Mesenchymal stem cell (in vitro differentiated cells and primary cell): ENCODE data around the gene MORC2.

Source experiments
- DNase-seq: peaks from one replicate; pipeline ENCODE4 v3.0.0-alpha.2; 2013
- H2AFZ ChIP-seq: one replicate; pipeline ENCODE4 v1.6.1; 2013; ENCODE audit warnings: low read depth, mild to moderate bottlenecking, control low read depth, inconsistent platforms, low read length, moderate library complexity
- H2AK5ac ChIP-seq: 2 replicates; pipeline ENCODE4 v1.6.1; 2013; ENCODE audit warnings: low read length, moderate library complexity, mild to moderate bottlenecking, inconsistent platforms; ENCODE audit not compliant: severe bottlenecking
- H2BK120ac ChIP-seq: one replicate; pipeline ENCODE4 v1.6.1; 2013; ENCODE audit warnings: low read depth, mild to moderate bottlenecking, inconsistent platforms, low read length, moderate library complexity
- H2BK12ac ChIP-seq, 2 experiments: one replicate each; pipeline ENCODE4 v1.6.1; 2013; ENCODE audit warnings: inconsistent platforms in 2 of 2, low read length in 2 of 2, mild to moderate bottlenecking in 2 of 2, moderate library complexity in 2 of 2, control low read depth in 1 of 2
- H2BK15ac ChIP-seq: one replicate; pipeline ENCODE4 v1.6.1; 2013; ENCODE audit warnings: mild to moderate bottlenecking, low read depth, inconsistent platforms; ENCODE audit not compliant: poor library complexity, severe bottlenecking
- H2BK5ac ChIP-seq: 2 replicates; pipeline ENCODE4 v1.6.1; 2013; ENCODE audit warnings: low read depth, mild to moderate bottlenecking, low read length, control low read depth, inconsistent platforms; ENCODE audit not compliant: poor library complexity, severe bottlenecking
- H3K14ac ChIP-seq, 2 experiments: one replicate each; pipeline ENCODE4 v1.6.1; 2013; ENCODE audit warnings: inconsistent platforms in 2 of 2, low read length in 2 of 2, control low read depth in 1 of 2, mild to moderate bottlenecking in 1 of 2, moderate library complexity in 1 of 2
- H3K18ac ChIP-seq, 2 experiments: one replicate each; pipeline ENCODE4 v1.6.1; 2013; ENCODE audit warnings: inconsistent platforms in 2 of 2, low read length in 2 of 2, control low read depth in 1 of 2, low read depth in 1 of 2, mild to moderate bottlenecking in 1 of 2
- H3K23ac ChIP-seq, 2 experiments: one replicate each; pipeline ENCODE4 v1.6.1; 2013; ENCODE audit warnings: inconsistent platforms in 2 of 2, low read length in 2 of 2, mild to moderate bottlenecking in 2 of 2, moderate library complexity in 2 of 2, control low read depth in 1 of 2
- H3K27ac ChIP-seq: 2 replicates; pipeline ENCODE4 v1.5.1; 2013; ENCODE audit warnings: mild to moderate bottlenecking, moderate library complexity, low read length, control low read depth, inconsistent platforms; ENCODE audit not compliant: poor library complexity, severe bottlenecking
- H3K27me3 ChIP-seq, 2 experiments: 2 replicates each; pipeline versions ENCODE4 v1.6.1 to v1.7.0; 2013; ENCODE audit warnings: low read length in 2 of 2, mild to moderate bottlenecking in 2 of 2, moderate library complexity in 2 of 2, control low read depth in 1 of 2, inconsistent platforms in 1 of 2; ENCODE audit not compliant: control insufficient read depth in 1 of 2, insufficient read depth in 1 of 2
- H3K36me3 ChIP-seq, 2 experiments: 2 replicates each; pipeline versions ENCODE4 v1.6.1 to v1.7.0; 2013; ENCODE audit warnings: low read length in 2 of 2, control low read depth in 1 of 2, inconsistent platforms in 1 of 2, low read depth in 1 of 2, mild to moderate bottlenecking in 1 of 2; ENCODE audit not compliant: insufficient read depth in 2 of 2, control insufficient read depth in 1 of 2
- H3K4ac ChIP-seq, 2 experiments: one replicate each; pipeline ENCODE4 v1.6.1; 2013; ENCODE audit warnings: inconsistent platforms in 2 of 2, low read length in 2 of 2, mild to moderate bottlenecking in 2 of 2, moderate library complexity in 2 of 2, control low read depth in 1 of 2, low read depth in 1 of 2
- H3K4me1 ChIP-seq: 2 replicates; pipeline ENCODE4 v1.6.1; 2013; ENCODE audit warnings: low read depth, low read length, control low read depth; ENCODE audit not compliant: control insufficient read depth, insufficient read depth
- H3K4me2 ChIP-seq: 2 replicates; pipeline ENCODE4 v1.6.1; 2013; ENCODE audit warnings: low read length, mild to moderate bottlenecking, inconsistent platforms; ENCODE audit not compliant: poor library complexity, severe bottlenecking
- H3K4me3 ChIP-seq, 2 experiments: 2 replicates each; pipeline versions ENCODE4 v1.5.1 to v1.7.0; 2013; ENCODE audit warnings: low read length in 2 of 2, mild to moderate bottlenecking in 2 of 2, control low read depth in 1 of 2, low read depth in 1 of 2; ENCODE audit not compliant: insufficient read depth in 1 of 2
- H3K79me1 ChIP-seq: replicated peaks from 2 replicates; pipeline ENCODE4 v1.6.1; 2013; ENCODE audit warnings: mild to moderate bottlenecking, control low read depth, low read length, inconsistent platforms; ENCODE audit not compliant: poor library complexity, severe bottlenecking
- H3K9ac ChIP-seq: 2 replicates; pipeline ENCODE4 v1.7.0; 2013; ENCODE audit warnings: mild to moderate bottlenecking, low read length, moderate library complexity
- H3K9me3 ChIP-seq: 2 replicates; pipeline ENCODE4 v1.7.0; 2013; ENCODE audit warnings: mild to moderate bottlenecking, low read length; ENCODE audit not compliant: control insufficient read depth
- H4K8ac ChIP-seq: one replicate; pipeline ENCODE4 v1.6.1; 2013; ENCODE audit warnings: inconsistent platforms, mild to moderate bottlenecking, low read length, moderate library complexity
- H4K91ac ChIP-seq: one replicate; pipeline ENCODE4 v1.6.1; 2013; ENCODE audit warnings: mild to moderate bottlenecking, low read length, inconsistent platforms
- WGBS: methylation state at CpG from one replicate; pipeline ENCODE4 v1.1.7; 2013; ENCODE audit warnings: mixed read lengths; 5-methylcytosine and 5-hydroxymethylcytosine counted together

The MORC2 gene

GRCh38 chr22:30906946-30907345 is 61.6 kb downstream of the MORC2 start:
- H3K4me2 ChIP-seq: no peak overlapping the region
- DNase-seq: no peak
- no peak overlapping the region for H4K91ac ChIP-seq
- H3K18ac ChIP-seq: no peak overlapping the region
- no peak overlapping the region for H3K9ac ChIP-seq
- no peaks in the 10 kb centered on the region for H3K79me1 ChIP-seq
- no peak overlapping the region for H2AK5ac ChIP-seq
- H2BK120ac ChIP-seq: no peak overlapping the region
- H2BK15ac ChIP-seq: no peak overlapping the region
- H3K23ac ChIP-seq: no peak overlapping the region
- WGBS: 88% methylated on average over 1 of the region's 1 CpG
- no peaks in the 10 kb centered on the region for H3K9me3 ChIP-seq
- no peak overlapping the region for H2AFZ ChIP-seq
- no peak overlapping the region for H3K27ac ChIP-seq
- no peaks in the 10 kb centered on the region for H3K27me3 ChIP-seq
- no peak overlapping the region for H3K14ac ChIP-seq
- no peak overlapping the region for H2BK5ac ChIP-seq
- H3K36me3 ChIP-seq: peaks cover 19 to 28% of the 10 kb centered on the region in 2 experiments
- no peak overlapping the region for H2BK12ac ChIP-seq
- H4K8ac ChIP-seq: no peak overlapping the region
- no peak overlapping the region for H3K4ac ChIP-seq
- no peaks in the 10 kb centered on the region for H3K4me1 ChIP-seq
- no peak overlapping the region for H3K4me3 ChIP-seq

GRCh38 chr22:30906411-30906810 is 62.2 kb downstream of the MORC2 start:
- H3K4me3 ChIP-seq: no peak overlapping the region
- no peak overlapping the region for H4K91ac ChIP-seq
- no peak overlapping the region for H3K23ac ChIP-seq
- H2BK120ac ChIP-seq: no peak overlapping the region
- no peaks in the 10 kb centered on the region for H3K4me1 ChIP-seq
- H3K27me3 ChIP-seq: no peaks in the 10 kb centered on the region
- DNase-seq: no peak
- H2BK15ac ChIP-seq: no peak overlapping the region
- H3K79me1 ChIP-seq: no peaks in the 10 kb centered on the region
- H3K27ac ChIP-seq: no peak overlapping the region
- H3K4ac ChIP-seq: no peak overlapping the region
- H2AK5ac ChIP-seq: no peak overlapping the region
- H3K9ac ChIP-seq: no peak overlapping the region
- H3K4me2 ChIP-seq: no peak overlapping the region
- H2BK5ac ChIP-seq: no peak overlapping the region
- H3K18ac ChIP-seq: no peak overlapping the region
- H2AFZ ChIP-seq: no peak overlapping the region
- 96% methylated on average over 9 of the region's 9 CpGs for WGBS
- no peak overlapping the region for H3K14ac ChIP-seq
- H4K8ac ChIP-seq: no peak overlapping the region
- peaks cover 19 to 28% of the 10 kb centered on the region in 2 experiments for H3K36me3 ChIP-seq
- no peak overlapping the region for H2BK12ac ChIP-seq
- no peaks in the 10 kb centered on the region for H3K9me3 ChIP-seq

- H3K9me3 ChIP-seq: no peaks in the 10 kb centered on the region
- no peak overlapping the region for H2AK5ac ChIP-seq
- H3K79me1 ChIP-seq: no peaks in the 10 kb centered on the region
- H3K4me1 ChIP-seq: no peaks in the 10 kb centered on the region
- H3K4ac ChIP-seq: no peak overlapping the region
- no peak overlapping the region for H2BK12ac ChIP-seq
- H4K8ac ChIP-seq: no peak overlapping the region
- H3K36me3 ChIP-seq: peaks cover 19 to 30% of the 10 kb centered on the region in 2 experiments
- H3K4me2 ChIP-seq: no peak overlapping the region
- DNase-seq: no peak
- H2BK120ac ChIP-seq: no peak overlapping the region
- no peak overlapping the region for H3K23ac ChIP-seq
- no peak overlapping the region for H3K14ac ChIP-seq
- H3K27me3 ChIP-seq: no peaks in the 10 kb centered on the region
- H3K18ac ChIP-seq: no peak overlapping the region
- no peak overlapping the region for H4K91ac ChIP-seq
- H2AFZ ChIP-seq: no peak overlapping the region
- no peak overlapping the region for H3K9ac ChIP-seq
- WGBS: 97% methylated on average over 39 of the region's 49 CpGs
- H3K27ac ChIP-seq: no peak overlapping the region
- no peak overlapping the region for H2BK15ac ChIP-seq
- H2BK5ac ChIP-seq: no peak overlapping the region
- no peak overlapping the region for H3K4me3 ChIP-seq
Measured at GRCh38 chr22:30905696-30906341, 62.8 kb downstream of the MORC2 start.

DNA sequence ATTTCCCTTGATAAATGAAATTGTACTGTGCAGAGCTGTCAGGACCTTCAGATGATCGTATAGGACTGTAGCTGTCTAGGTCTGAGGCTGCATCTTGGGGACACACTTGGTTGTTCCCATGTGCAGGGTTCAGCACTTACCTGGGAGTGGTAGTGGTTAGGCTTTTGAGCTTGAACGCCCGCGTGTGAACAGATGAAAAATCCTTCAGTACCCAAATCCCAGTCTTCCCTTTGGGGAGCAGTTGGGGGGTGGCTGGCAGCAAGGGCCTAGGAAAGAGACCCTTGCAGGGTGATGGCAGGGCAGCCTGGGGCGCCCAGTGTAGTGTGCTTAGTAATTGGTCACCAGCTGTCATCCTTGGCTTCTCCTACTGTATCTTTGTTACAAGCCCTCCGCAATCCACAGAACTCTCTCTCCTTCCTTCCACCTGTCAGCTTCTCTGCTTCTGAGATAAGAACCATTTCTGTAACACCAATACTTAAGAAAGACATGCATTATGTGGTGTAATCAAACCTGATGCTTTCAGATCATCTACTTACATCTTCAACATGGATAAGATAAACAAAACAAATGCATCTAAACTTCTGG is 64.6 kb downstream of the MORC2 start:
- H3K27ac ChIP-seq: no peak overlapping the region
- no peak overlapping the region for H3K4ac ChIP-seq
- H2BK120ac ChIP-seq: no peak overlapping the region
- H3K4me2 ChIP-seq: no peak overlapping the region
- H2BK5ac ChIP-seq: no peak overlapping the region
- no peak overlapping the region for H4K91ac ChIP-seq
- WGBS: 95% methylated on average over 2 of the region's 6 CpGs
- H4K8ac ChIP-seq: no peak overlapping the region
- no peaks in the 10 kb centered on the region for H3K79me1 ChIP-seq
- H3K18ac ChIP-seq: no peak overlapping the region
- no peaks in the 10 kb centered on the region for H3K27me3 ChIP-seq
- H3K36me3 ChIP-seq: peaks cover 19 to 41% of the 10 kb centered on the region in 2 experiments
- H3K14ac ChIP-seq: no peak overlapping the region
- no peak overlapping the region for H2AK5ac ChIP-seq
- no peak for DNase-seq
- no peak overlapping the region for H2BK15ac ChIP-seq
- H2AFZ ChIP-seq: no peak overlapping the region
- no peak overlapping the region for H3K9ac ChIP-seq
- H3K4me3 ChIP-seq: no peak overlapping the region
- no peak overlapping the region for H2BK12ac ChIP-seq
- H3K23ac ChIP-seq: no peak overlapping the region
- no peaks in the 10 kb centered on the region for H3K4me1 ChIP-seq
- H3K9me3 ChIP-seq: peaks cover 3% of the 10 kb centered on the region
